ENCODE results near the gene HIPK1. TPM values are rescaled to one million over a fixed set of nuclear protein-coding genes. Genes with fewer than 3 reads are reported as not detected.

The HIPK1 gene
- total and polyA plus RNA-seq, 10 donors = 7.1 to 92.3 (median 75.5) TPM

GRCh38 chr1:113978863-113979702 is 50.0 kb downstream of the HIPK1 start, which contains the start of gene OLFML3:
OLFML3 (plus strand) TSS chr1:113979474; CDS start chr1:113979517, 43 bp downstream.
- no peak for DNase-seq
- intact Hi-C loops (cut with DNase I; ENCODE audit: low total_unique reads) = no loop called here
- H3K4me1 ChIP-seq = peaks cover 24 to 77% (median 42%) of the 10 kb centered on the region in 6 donors
- H3K36me3 ChIP-seq = peaks cover 0 to 39% (median 0%) of the 10 kb centered on the region in 6 donors
- TF ChIP-seq POLR2AphosphoS5 (IDR thresholded peaks at IDR 0.05) (peak in 2 of 3 donors; percentile 2 to 18), POLR2A (IDR thresholded peaks at IDR 0.05) (no peak), CTCF (IDR thresholded peaks at IDR 0.05 in 8 of 11, conservative IDR thresholded peaks at IDR 0.05 in 3 of 11) (peak; percentile 24 to 70 (median 61))
- no peaks in the 10 kb centered on the region for H3K9me3 ChIP-seq
- WGBS, 5 donors = 32 to 36% (median 35%) methylated on average over 13 of the region's 13 CpGs
- H3K27ac ChIP-seq = peak within 1 kb of the TSS in 6 of 8 donors; percentile 2 to 51 (median 35)
- peak within 1 kb of the TSS in 2 of 8 donors; percentile 15 to 24 for H3K4me3 ChIP-seq
- H3K27me3 ChIP-seq (replicated peaks in 1 of 7) = no peaks in the 10 kb centered on the region

GRCh38 chr1:113980110-113980509 is 51.0 kb downstream of the HIPK1 start:
- 75 to 92% (median 82%) methylated on average over 8 to 10 of the region's 10 CpGs for WGBS, 5 donors
- Histone ChIP-seq H3K9me3 (no peaks in the 10 kb centered on the region), H3K36me3 (peaks cover 0 to 29% (median 0%) of the 10 kb centered on the region in 6 donors), H3K27ac (peak overlapping the region in 1 of 8 donors; percentile 49), H3K27me3 (replicated peaks in 1 of 7) (no peaks in the 10 kb centered on the region), H3K4me1 (peaks cover 21 to 67% (median 39%) of the 10 kb centered on the region in 6 donors), H3K4me3 (no peak overlapping the region)
- intact Hi-C loops (cut with DNase I; ENCODE audit: low total_unique reads) = loop anchor here (5.0 kb wide), 1 partner anchor 302 kb away; no protein-coding TSS in a partner anchor
- DNase-seq = peak; percentile 77
- no peak for TF ChIP-seq POLR2A (IDR thresholded peaks at IDR 0.05)
- TF ChIP-seq POLR2AphosphoS5 (IDR thresholded peaks at IDR 0.05) = no peak
- no peak for TF ChIP-seq CTCF (IDR thresholded peaks at IDR 0.05 in 8 of 11, conservative IDR thresholded peaks at IDR 0.05 in 3 of 11)

- Histone ChIP-seq H3K4me3 (peak overlapping the region in 3 of 8 donors; percentile 5 to 20 (median 10)), H3K27ac (peak overlapping the region in 5 of 8 donors; percentile 1 to 48 (median 24)), H3K27me3 (replicated peaks in 1 of 7) (no peaks in the 10 kb centered on the region), H3K4me1 (peaks cover under 1 to 46% (median 18%) of the 10 kb centered on the region in 6 donors), H3K36me3 (peaks cover 0 to 22% (median 0%) of the 10 kb centered on the region in 6 donors), H3K9me3 (no peaks in the 10 kb centered on the region)
- no peak for DNase-seq
- peak in 2 of 3 donors; percentile 10 to 26 for TF ChIP-seq POLR2AphosphoS5 (IDR thresholded peaks at IDR 0.05)
- no peak for TF ChIP-seq POLR2A (IDR thresholded peaks at IDR 0.05)
- WGBS, 5 donors = 33 to 47% (median 43%) methylated on average over 18 of the region's 18 CpGs
- intact Hi-C loops (cut with DNase I; ENCODE audit: low total_unique reads) = loop anchor here (5.0 kb wide), 1 partner anchor 300 kb away; no protein-coding TSS in a partner anchor
Observed at GRCh38 chr1:113981962-113982931, 53.1 kb downstream of the HIPK1 start.

GRCh38 chr1:113982949-113983348 is 53.8 kb downstream of the HIPK1 start:
- TF ChIP-seq CTCF (IDR thresholded peaks at IDR 0.05 in 8 of 11, conservative IDR thresholded peaks at IDR 0.05 in 3 of 11) (no peak), POLR2A (IDR thresholded peaks at IDR 0.05) (no peak), POLR2AphosphoS5 (IDR thresholded peaks at IDR 0.05) (no peak)
- Histone ChIP-seq H3K4me1 (peaks cover 0 to 39% (median 13%) of the 10 kb centered on the region in 6 donors), H3K36me3 (peaks cover 0 to 18% (median 0%) of the 10 kb centered on the region in 6 donors), H3K27ac (peak overlapping the region in 4 of 8 donors; percentile 1 to 48 (median 19)), H3K27me3 (replicated peaks in 1 of 7) (no peaks in the 10 kb centered on the region), H3K4me3 (peak overlapping the region in 3 of 8 donors; percentile 5 to 20 (median 10)), H3K9me3 (no peaks in the 10 kb centered on the region)
- intact Hi-C loops (cut with DNase I; ENCODE audit: low total_unique reads) = loop anchor here (5.0 kb wide), 1 partner anchor 299 kb away; no protein-coding TSS in a partner anchor
- DNase-seq = no peak
- WGBS, 5 donors = 62 to 78% (median 66%) methylated on average over 4 to 5 of the region's 5 CpGs

Measured in spleen (tissue), 11 donors.